Islet precursor cell (in vitro differentiated cells): ENCODE data around the gene VWA3A.
"Not testable (repeated sequence)": the region's sequence is repeated elsewhere in the genome, so short reads cannot be mapped to it uniquely, and the experiment has no call there.

ENCODE experiments used
- DNase-seq: peaks from one replicate; pipeline ENCODE4 v3.0.0-alpha.2; 2018

The VWA3A gene

GRCh38 chr16:22088642-22089041, 3.7 kb upstream of the VWA3A start:
- DNase-seq = no peak

- no peak for DNase-seq
Measured at GRCh38 chr16:22089910-22090309, 2.4 kb upstream of the VWA3A start.

- DNase-seq = no peak
Measured at GRCh38 chr16:22091721-22092120, 620 bp upstream of the VWA3A start.

- DNase-seq = no peak
Measured at GRCh38 chr16:22093331-22093730, 990 bp downstream of the VWA3A start.

GRCh38 chr16:22093996-22094395, 1.7 kb downstream of the VWA3A start:
- DNase-seq = no peak

GRCh38 chr16:22098405-22099255, 6.3 kb downstream of the VWA3A start:
- DNase-seq = no peak

- DNase-seq = no peak
Measured at GRCh38 chr16:22099256-22099975, 7.1 kb downstream of the VWA3A start.

GRCh38 chr16:22103441-22103840, 11.1 kb downstream of the VWA3A start:
- DNase-seq = no peak

GRCh38 chr16:22109258-22109898, 17.0 kb downstream of the VWA3A start:
- DNase-seq = no peak

GRCh38 chr16:22111629-22112028, 19.3 kb downstream of the VWA3A start:
- DNase-seq = not testable (repeated sequence)

- DNase-seq = no peak
Measured at GRCh38 chr16:22116095-22116700, 23.9 kb downstream of the VWA3A start.

GRCh38 chr16:22117609-22118008, 25.3 kb downstream of the VWA3A start:
- no peak for DNase-seq

GRCh38 chr16:22120440-22120839, 28.1 kb downstream of the VWA3A start:
- DNase-seq = no peak

- no peak for DNase-seq
Measured at GRCh38 chr16:22122239-22122638, 29.9 kb downstream of the VWA3A start.

GRCh38 chr16:22123146-22123545, 30.8 kb downstream of the VWA3A start:
- no peak for DNase-seq

GRCh38 chr16:22123759-22124490, 31.6 kb downstream of the VWA3A start:
- no peak for DNase-seq

- no peak for DNase-seq
Measured at GRCh38 chr16:22124583-22125284, 32.4 kb downstream of the VWA3A start.

GRCh38 chr16:22126037-22126558, 33.8 kb downstream of the VWA3A start:
- DNase-seq = no peak

- DNase-seq = not testable (repeated sequence)
Measured at GRCh38 chr16:22128537-22128936, 36.2 kb downstream of the VWA3A start.

GRCh38 chr16:22130528-22130927, 38.2 kb downstream of the VWA3A start:
- DNase-seq = no peak

- no peak for DNase-seq
Measured at GRCh38 chr16:22132801-22133200, 40.5 kb downstream of the VWA3A start.

GRCh38 chr16:22138482-22138881, 46.1 kb downstream of the VWA3A start:
- no peak for DNase-seq
